Astrocyte (in vitro differentiated cells and primary cell): ENCODE results near the gene GPHN.

Source experiments
- CTCF ChIP-seq: IDR thresholded peaks from 2 replicates; pipeline ENCODE4 v1.5.1; 2011; ENCODE audit warnings: low read depth, mild to moderate bottlenecking, inconsistent platforms, low read length, moderate library complexity; ENCODE audit not compliant: insufficient read depth
- EZH2 ChIP-seq: IDR thresholded peaks from 2 replicates; pipeline ENCODE4 v1.6.1; 2012; ENCODE audit warnings: mild to moderate bottlenecking, low read length, inconsistent platforms; ENCODE audit not compliant: insufficient read depth

- peak; percentile 48 for TF ChIP-seq CTCF
- TF ChIP-seq EZH2 = no peak
Observed at GRCh38 chr14:66662374-66662773, 154.4 kb downstream of the GPHN start.
